CMK (cell line): ENCODE measurements around the gene NXPH1.

Experiments
- DNase-seq: peaks from one replicate; pipeline ENCODE4 v3.0.0-alpha.2; 2010; ENCODE audit warnings: low read depth

The NXPH1 gene

GRCh38 chr7:8433477-8434289 is at the start of gene NXPH1:
TSS of gene NXPH1 (plus strand) at chr7:8433609.
- DNase-seq: no peak

- no peak for DNase-seq
These were observed 48.5 kb upstream of the NXPH1 start for GRCh38 chr7:8384901-8385300.

- no peak for DNase-seq
These were observed 46.4 kb upstream of the NXPH1 start for GRCh38 chr7:8386926-8387550.

GRCh38 chr7:8387551-8388256 is 45.7 kb upstream of the NXPH1 start:
- DNase-seq: no peak

GRCh38 chr7:8388257-8388625 is 45.2 kb upstream of the NXPH1 start:
- no peak for DNase-seq

GRCh38 chr7:8389593-8390261 is 43.7 kb upstream of the NXPH1 start:
- no peak for DNase-seq

- DNase-seq: no peak
These were observed 43.2 kb upstream of the NXPH1 start for GRCh38 chr7:8390262-8390626.

GRCh38 chr7:8391353-8392062 is 41.9 kb upstream of the NXPH1 start:
- no peak for DNase-seq

GRCh38 chr7:8396294-8396693 is 37.1 kb upstream of the NXPH1 start:
- no peak for DNase-seq

- no peak for DNase-seq
These were observed 24.5 kb upstream of the NXPH1 start for GRCh38 chr7:8408871-8409270.

GRCh38 chr7:8411103-8411502 is 22.3 kb upstream of the NXPH1 start:
- no peak for DNase-seq

- no peak for DNase-seq
These were observed 19.8 kb upstream of the NXPH1 start for GRCh38 chr7:8413600-8413999.

GRCh38 chr7:8418629-8419245 is 14.7 kb upstream of the NXPH1 start:
- peak; percentile 22 for DNase-seq

- DNase-seq: no peak
These were observed 11.2 kb upstream of the NXPH1 start for GRCh38 chr7:8422177-8422576.

- DNase-seq: no peak
These were observed 10.4 kb upstream of the NXPH1 start for GRCh38 chr7:8423057-8423456.

- no peak for DNase-seq
These were observed 8.2 kb upstream of the NXPH1 start for GRCh38 chr7:8425223-8425622.

- DNase-seq: no peak
These were observed 2.8 kb upstream of the NXPH1 start for GRCh38 chr7:8430643-8431042.

GRCh38 chr7:8434290-8435002 is 1.0 kb downstream of the NXPH1 start:
- no peak for DNase-seq

GRCh38 chr7:8435095-8435494 is 1.7 kb downstream of the NXPH1 start:
- DNase-seq: no peak

GRCh38 chr7:8435590-8436545 is 2.5 kb downstream of the NXPH1 start:
- DNase-seq: no peak
